Spleen (tissue), 11 donors: ENCODE measurements around the gene EFNA5. TPM values are rescaled to one million over a fixed set of nuclear protein-coding genes. Genes with fewer than 3 reads are reported as not detected.
A peak's percentile ranks its signal among the peaks of the same experiment; 100 is the strongest.

Source experiments
- DNase-seq: peaks from one replicate; pipeline ENCODE4 v3.0.0-alpha.2; 2020
- H3K27ac ChIP-seq, 8 donors: fragments of 200-600 bp; sonication (generic) in 7 of 8; 1 replicate in 4 of 8; 2 replicates in 4 of 8; pipeline versions ENCODE4 v1.5.0 to v1.8.0; 2016 to 2021; ENCODE audit warnings: inconsistent platforms in 4 of 8, mild to moderate bottlenecking in 4 of 8, moderate library complexity in 1 of 8
- H3K27me3 ChIP-seq, 7 donors: fragments of 200-600 bp; sonication (generic) in 6 of 7; replicated peaks in 1 of 7; 1 replicate in 4 of 7; 2 replicates in 3 of 7; pipeline versions ENCODE4 v1.5.0 to v1.8.0; 2016 to 2021; ENCODE audit warnings: inconsistent platforms in 3 of 7, mild to moderate bottlenecking in 1 of 7
- H3K36me3 ChIP-seq, 6 donors: fragments of 200-600 bp; sonication (generic) in 5 of 6; 1 replicate in 4 of 6; 2 replicates in 2 of 6; pipeline versions ENCODE4 v1.5.0 to v1.8.0; 2016 to 2021; ENCODE audit warnings: inconsistent platforms in 2 of 6
- H3K4me1 ChIP-seq, 6 donors: fragments of 200-600 bp; sonication (generic) in 5 of 6; 1 replicate in 3 of 6; 2 replicates in 3 of 6; pipeline versions ENCODE4 v1.5.0 to v1.8.0; 2016 to 2021; ENCODE audit warnings: inconsistent platforms in 3 of 6
- H3K4me3 ChIP-seq, 8 donors: fragments of 200-600 bp; sonication (generic) in 7 of 8; 1 replicate in 4 of 8; 2 replicates in 4 of 8; pipeline versions ENCODE4 v1.5.0 to v1.8.0; 2016 to 2021; ENCODE audit warnings: inconsistent platforms in 4 of 8, mild to moderate bottlenecking in 4 of 8, moderate library complexity in 2 of 8
- H3K9me3 ChIP-seq, 8 donors: fragments of 200-600 bp; sonication (generic) in 7 of 8; 1 replicate in 4 of 8; 2 replicates in 4 of 8; pipeline versions ENCODE4 v1.5.0 to v1.8.0; 2016 to 2021; ENCODE audit warnings: inconsistent platforms in 4 of 8
- POLR2A ChIP-seq, 3 donors: fragments of 450-650 bp; IDR thresholded peaks; one replicate each; pipeline ENCODE4 v1.5.1; 2017; ENCODE audit warnings: antibody characterized with exemption in 3 of 3, mild to moderate bottlenecking in 1 of 3
- POLR2AphosphoS5 ChIP-seq, 3 donors: sonication (generic); formaldehyde crosslinking; IDR thresholded peaks; one replicate each; pipeline ENCODE4 v1.5.1; 2017; ENCODE audit warnings: antibody characterized with exemption in 3 of 3
- WGBS, 5 donors: extraction: QIAGEN DNeasy Blood & Tissue Kit in 3 of 5; methylation state at CpG; one replicate each; pipeline versions ENCODE4 v1.1.5 to v1.1.7; 2013 to 2018; 5-methylcytosine and 5-hydroxymethylcytosine counted together
- intact Hi-C: fragments of 100-400 bp; cut with DNase I; formaldehyde crosslinking; loops from one replicate; pipeline ENCODE4 v1.15.0; 2023; ENCODE audit warnings: low total_unique reads
- polyA plus RNA-seq, 3 donors: library from polyadenylated mRNA; stranded (reverse); fragments of 200-250 nt; gene quantifications; one replicate each; pipeline ENCODE4 v1.2.1, GENCODE V29; 2013
- total RNA-seq, 7 donors: library from RNA; depleted of rRNA in 3 of 7; stranded (reverse); fragments of >200 nt in 3 of 7; fragmentation: NEBNext Ultra II Directional in 4 of 7; extraction: Animal tissue kit (Norgen Biotek cat#: 25700) in 4 of 7; gene quantifications; one replicate each; pipeline versions ENCODE4 v1.1.0 to v1.2.1, GENCODE V29; 2016 to 2021
- TF ChIP-seq, protein P1 (sequence below), 11 experiments: fragments of 200-600 bp in 7 of 11; fragments of 450-650 bp in 4 of 11; sonication (generic) in 4 of 11; IDR thresholded peaks in 8 of 11; conservative IDR thresholded peaks in 3 of 11; 1 replicate in 7 of 11; 2 replicates in 4 of 11; pipeline versions ENCODE4 v1.4.0 to v1.8.0; 2016 to 2021; ENCODE audit warnings: antibody characterized with exemption in 11 of 11, inconsistent platforms in 4 of 11, mild to moderate bottlenecking in 1 of 11
- donor health status: healthy with polysubstance abuse.
- donor health status: DM: no; HTN: no; CAD: no; lungs with moderate emphysema.
- donor health status: DM: no; HTN: no; CAD: no.
- donor health status: Bipolar disorder and iron deficiency.
- donor health status: healthy.
- donor health status: DM: no; HTN: no; CAD: no.
- donor health status: DM: yes; HTN: yes; CAD: no.

The EFNA5 gene
- total and polyA plus RNA-seq, 10 donors: 0.33 to 29.0 (median 12.2) TPM

DNA sequence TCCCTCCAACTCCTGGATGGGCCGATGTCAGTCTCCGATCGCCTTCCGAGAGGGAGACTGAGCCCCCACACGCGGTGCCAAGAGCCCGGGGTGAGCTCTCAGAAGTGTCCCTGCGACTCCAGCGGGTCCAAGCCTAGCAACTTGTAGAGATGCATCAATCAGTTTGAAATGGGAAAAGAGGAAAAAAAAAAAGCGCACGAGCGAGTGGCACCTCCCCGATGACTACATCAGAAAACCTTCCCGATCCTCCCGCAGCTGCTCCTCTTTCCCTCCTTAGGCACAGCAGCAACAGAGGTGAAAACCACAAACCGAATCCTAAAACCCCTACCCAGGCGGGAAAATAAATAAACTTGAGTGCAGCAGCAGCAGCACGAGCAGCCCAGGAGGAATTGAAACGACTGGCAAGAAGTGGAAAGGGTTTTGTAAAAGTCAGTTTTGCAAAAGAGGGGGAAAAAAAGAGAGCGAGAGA, 1.0 kb upstream of the EFNA5 start:
- DNase-seq: no peak
- H3K27me3 ChIP-seq: peaks cover 0 to 91% (median 49%) of the 10 kb centered on the region in 7 donors
- TF ChIP-seq POLR2AphosphoS5 (IDR thresholded peaks at IDR 0.05) (no peak), POLR2A (IDR thresholded peaks at IDR 0.05) (no peak)
- TF ChIP-seq, protein P1, sequence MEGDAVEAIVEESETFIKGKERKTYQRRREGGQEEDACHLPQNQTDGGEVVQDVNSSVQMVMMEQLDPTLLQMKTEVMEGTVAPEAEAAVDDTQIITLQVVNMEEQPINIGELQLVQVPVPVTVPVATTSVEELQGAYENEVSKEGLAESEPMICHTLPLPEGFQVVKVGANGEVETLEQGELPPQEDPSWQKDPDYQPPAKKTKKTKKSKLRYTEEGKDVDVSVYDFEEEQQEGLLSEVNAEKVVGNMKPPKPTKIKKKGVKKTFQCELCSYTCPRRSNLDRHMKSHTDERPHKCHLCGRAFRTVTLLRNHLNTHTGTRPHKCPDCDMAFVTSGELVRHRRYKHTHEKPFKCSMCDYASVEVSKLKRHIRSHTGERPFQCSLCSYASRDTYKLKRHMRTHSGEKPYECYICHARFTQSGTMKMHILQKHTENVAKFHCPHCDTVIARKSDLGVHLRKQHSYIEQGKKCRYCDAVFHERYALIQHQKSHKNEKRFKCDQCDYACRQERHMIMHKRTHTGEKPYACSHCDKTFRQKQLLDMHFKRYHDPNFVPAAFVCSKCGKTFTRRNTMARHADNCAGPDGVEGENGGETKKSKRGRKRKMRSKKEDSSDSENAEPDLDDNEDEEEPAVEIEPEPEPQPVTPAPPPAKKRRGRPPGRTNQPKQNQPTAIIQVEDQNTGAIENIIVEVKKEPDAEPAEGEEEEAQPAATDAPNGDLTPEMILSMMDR (IDR thresholded peaks at IDR 0.05 in 8 of 11, conservative IDR thresholded peaks at IDR 0.05 in 3 of 11): no peak

DNA sequence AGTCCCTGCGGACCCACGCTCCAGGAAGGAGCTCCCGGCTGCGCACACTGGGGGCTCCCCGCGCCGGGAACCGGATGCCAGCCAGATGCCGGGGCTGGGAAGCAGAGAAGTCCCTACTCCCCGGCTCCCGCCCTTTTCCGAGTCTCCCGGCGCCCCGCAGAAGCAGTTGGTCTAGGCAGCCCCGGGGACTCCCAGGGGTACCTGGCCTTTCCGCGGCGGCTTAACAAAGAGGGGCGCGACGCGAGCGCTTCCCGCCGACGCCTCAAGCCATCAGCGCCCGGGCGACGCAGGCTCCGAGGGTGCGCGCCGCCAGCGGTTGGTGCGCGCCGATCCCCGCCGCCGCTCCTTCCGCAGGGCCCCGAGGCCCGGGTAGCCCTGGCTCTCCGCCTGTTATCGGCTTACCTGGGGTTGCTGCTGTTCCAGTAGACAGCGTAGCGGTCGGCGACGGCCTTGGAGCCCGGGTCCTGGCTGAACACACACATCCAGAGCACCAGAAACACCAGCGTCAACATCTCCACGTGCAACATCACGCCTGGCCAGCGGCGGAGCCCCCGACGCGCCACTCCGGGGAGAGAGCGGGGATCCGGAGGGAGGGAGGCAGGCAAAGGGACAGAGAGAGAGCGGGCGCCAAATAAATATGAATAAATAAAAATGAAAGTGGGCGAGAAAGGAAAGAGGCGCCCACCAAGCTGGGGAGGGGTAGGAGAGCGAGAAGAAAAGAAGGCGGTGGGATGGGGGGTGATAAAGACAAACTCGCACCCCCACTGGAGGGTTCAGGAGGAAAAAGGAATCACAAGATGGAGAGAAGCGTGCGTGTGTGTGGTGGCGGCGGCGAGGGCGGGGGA, 428 bp downstream of the EFNA5 start:
- no peaks in the 10 kb centered on the region for H3K9me3 ChIP-seq
- peak overlapping the region; percentile 33 to 74 (median 54) for H3K4me3 ChIP-seq
- H3K27ac ChIP-seq: peak overlapping the region in 7 of 8 donors; percentile 48 to 75 (median 72)
- WGBS, 5 donors: 0 to 2% (median 1%) methylated on average over 47 to 77 of the region's 77 CpGs
- intact Hi-C loops: no loop called here
- peaks cover 0 to 86% (median 49%) of the 10 kb centered on the region in 7 donors for H3K27me3 ChIP-seq
- peak; percentile 71 for DNase-seq
- H3K4me1 ChIP-seq: peaks cover 17 to 49% (median 46%) of the 10 kb centered on the region in 6 donors
- TF ChIP-seq, protein P1 (IDR thresholded peaks at IDR 0.05 in 8 of 11, conservative IDR thresholded peaks at IDR 0.05 in 3 of 11): no peak
- no peak for TF ChIP-seq POLR2AphosphoS5 (IDR thresholded peaks at IDR 0.05)
- no peak for TF ChIP-seq POLR2A (IDR thresholded peaks at IDR 0.05)
- H3K36me3 ChIP-seq: no peaks in the 10 kb centered on the region

More for the DNA sequence above, 1.0 kb upstream of the EFNA5 start:
- H3K4me3 ChIP-seq: peak overlapping the region; percentile 33 to 74 (median 54)
- peak overlapping the region in 7 of 8 donors; percentile 59 to 75 (median 72) for H3K27ac ChIP-seq
- H3K36me3 ChIP-seq: no peaks in the 10 kb centered on the region
- peaks cover 17 to 49% (median 46%) of the 10 kb centered on the region in 6 donors for H3K4me1 ChIP-seq
- 0 to 1% (median 1%) methylated on average over 19 to 20 of the region's 20 CpGs for WGBS, 5 donors
- intact Hi-C loops: no loop called here
- H3K9me3 ChIP-seq: no peaks in the 10 kb centered on the region

DNA sequence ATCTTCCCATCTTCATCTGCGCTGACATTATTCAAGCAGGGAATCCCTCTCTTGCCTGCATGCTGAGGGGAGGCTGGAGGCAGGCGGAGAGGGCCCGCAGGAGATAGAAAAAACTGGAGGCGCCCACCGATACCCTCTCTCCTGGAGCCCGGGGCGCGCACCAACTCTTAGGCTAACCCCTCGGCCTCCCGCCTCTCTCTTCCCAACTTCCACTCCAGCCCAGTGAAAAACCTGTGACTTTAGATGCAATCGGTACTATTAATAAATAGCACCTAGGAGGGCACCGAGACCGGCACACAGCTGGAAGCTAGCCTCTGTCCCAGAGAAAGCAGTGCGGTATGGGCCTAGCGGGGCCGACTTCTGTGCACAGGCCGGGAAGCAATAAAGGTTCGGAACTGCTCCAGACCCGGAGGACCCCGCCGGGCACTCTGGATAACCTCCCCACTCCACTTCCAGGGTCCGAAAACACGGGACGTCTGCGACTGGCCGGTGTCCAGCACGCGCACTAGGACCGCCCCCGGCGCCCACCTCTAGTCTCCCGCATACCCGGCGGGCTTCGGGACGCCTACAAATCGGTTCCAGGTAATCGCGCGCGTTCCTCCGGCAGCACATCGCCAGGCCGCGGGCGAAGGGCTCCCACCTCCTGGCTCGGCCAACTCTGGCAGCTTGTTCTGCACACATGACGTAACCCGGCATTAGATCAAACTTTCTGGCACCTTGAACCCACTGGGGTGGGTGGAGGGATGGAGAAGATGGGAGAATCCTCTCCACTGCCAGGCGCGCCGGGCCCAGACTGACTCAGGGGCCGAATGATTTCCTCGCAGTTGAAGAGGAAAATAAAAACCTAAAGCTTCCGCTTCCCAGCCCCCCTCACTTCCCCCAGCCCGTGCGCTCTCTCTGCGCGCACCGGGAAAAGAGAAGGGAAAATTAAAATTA, 1.4 kb downstream of the EFNA5 start:
- WGBS, 5 donors: 3 to 8% (median 5%) methylated on average over 55 to 60 of the region's 60 CpGs
- DNase-seq: peak; percentile 65
- peaks cover 0 to 77% (median 49%) of the 10 kb centered on the region in 7 donors for H3K27me3 ChIP-seq
- H3K4me1 ChIP-seq: peaks cover 17 to 49% (median 46%) of the 10 kb centered on the region in 6 donors
- H3K9me3 ChIP-seq: no peaks in the 10 kb centered on the region
- H3K4me3 ChIP-seq: peak overlapping the region; percentile 33 to 74 (median 54)
- TF ChIP-seq, protein P1 (IDR thresholded peaks at IDR 0.05 in 8 of 11, conservative IDR thresholded peaks at IDR 0.05 in 3 of 11): no peak
- TF ChIP-seq POLR2AphosphoS5 (IDR thresholded peaks at IDR 0.05) (no peak), POLR2A (IDR thresholded peaks at IDR 0.05) (no peak)
- H3K36me3 ChIP-seq: no peaks in the 10 kb centered on the region
- intact Hi-C loops: no loop called here
- H3K27ac ChIP-seq: peak overlapping the region in 7 of 8 donors; percentile 48 to 75 (median 72)
